ENCODE measurements around the gene F11R.
"Not testable (repeated sequence)": the region's sequence is repeated elsewhere in the genome, so short reads cannot be mapped to it uniquely, and the experiment has no call there.

F11R gene

GRCh38 chr1:160978510-160978927 lies 42.4 kb downstream of the F11R start:
- Mint-ChIP-seq H3K9me3 (no peaks in the 10 kb centered on the region), H3K4me1 (peaks cover 14% of the 10 kb centered on the region), H3K27ac (no peak overlapping the region), H3K4me3 (no peak overlapping the region), H3K27me3 (peaks cover 59% of the 10 kb centered on the region)
- ATAC-seq: no peak
- no peak for DNase-seq

- H3K4me1 Mint-ChIP-seq: peaks cover 14% of the 10 kb centered on the region
- H3K27me3 Mint-ChIP-seq: peaks cover 28% of the 10 kb centered on the region
Observed at GRCh38 chr1:160975026-160975425, 45.9 kb downstream of the F11R start.

DNA sequence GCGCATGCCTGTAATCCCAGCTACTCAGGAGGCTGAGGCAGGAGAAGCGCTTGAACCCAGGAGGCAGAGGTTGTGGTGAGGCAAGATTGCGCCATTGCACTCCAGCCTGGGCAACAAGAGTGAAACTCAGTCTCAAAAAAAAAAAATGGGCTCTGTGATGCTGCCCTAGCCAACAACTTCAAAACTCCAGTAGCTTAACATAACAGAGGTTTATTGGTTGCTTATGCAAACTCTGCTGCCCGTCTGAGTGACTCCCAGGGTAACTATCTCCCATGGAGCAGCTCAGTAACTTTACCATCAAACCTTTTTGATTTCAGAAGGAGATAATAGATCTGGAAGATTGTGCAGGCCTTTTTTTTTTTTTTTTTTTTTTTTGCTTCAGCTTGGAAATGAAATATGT lies 47.5 kb downstream of the F11R start:
- H3K9me3 Mint-ChIP-seq: no peaks in the 10 kb centered on the region
- no peak overlapping the region for H3K27ac Mint-ChIP-seq
- DNase-seq (no peak), ATAC-seq (no peak)
- peaks cover 14% of the 10 kb centered on the region for H3K4me1 Mint-ChIP-seq
- peaks cover 19% of the 10 kb centered on the region for H3K27me3 Mint-ChIP-seq
- no peak overlapping the region for H3K4me3 Mint-ChIP-seq

More at GRCh38 chr1:160975026-160975425, 45.9 kb downstream of the F11R start:
- Mint-ChIP-seq H3K4me3 (no peak overlapping the region), H3K27ac (no peak overlapping the region), H3K9me3 (no peaks in the 10 kb centered on the region)
- ATAC-seq (no peak), DNase-seq (no peak)

DNA sequence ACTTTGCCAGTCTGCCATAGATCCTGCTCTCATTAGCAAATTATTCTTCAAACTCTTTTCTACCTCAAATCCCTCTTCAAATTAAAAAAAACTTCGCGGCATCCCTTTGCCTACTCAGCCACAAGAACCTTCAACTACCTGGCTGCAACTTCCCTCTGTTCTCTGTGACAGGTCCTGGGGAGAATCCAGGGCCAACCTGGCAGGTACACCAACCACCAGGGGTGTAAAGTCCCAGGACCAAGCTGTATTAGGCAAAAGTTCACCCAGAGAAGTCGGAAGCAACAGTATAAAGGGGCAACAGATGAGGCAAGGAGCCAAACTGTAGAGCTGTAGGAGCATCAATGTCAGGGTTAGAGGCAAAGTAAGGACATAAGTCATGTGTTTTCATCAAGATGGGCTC lies 48.0 kb downstream of the F11R start:
- ATAC-seq (no peak), DNase-seq (no peak)
- Mint-ChIP-seq H3K27me3 (peaks cover 17% of the 10 kb centered on the region), H3K27ac (no peak overlapping the region), H3K4me1 (peaks cover 14% of the 10 kb centered on the region), H3K4me3 (no peak overlapping the region), H3K9me3 (no peaks in the 10 kb centered on the region)

- Mint-ChIP-seq H3K4me1 (peaks cover 14% of the 10 kb centered on the region), H3K27ac (peak overlapping the region; percentile 17 to 69), H3K27me3 (peaks cover 17% of the 10 kb centered on the region), H3K4me3 (peak overlapping the region in 1 of 2 donors; percentile 53), H3K9me3 (no peaks in the 10 kb centered on the region)
- DNase-seq: peak; percentile 44 to 74
- ATAC-seq: peak; percentile 100
Observed at GRCh38 chr1:160971618-160972056, 49.3 kb downstream of the F11R start.

- Mint-ChIP-seq H3K27ac (no peak overlapping the region), H3K4me3 (no peak overlapping the region), H3K9me3 (no peaks in the 10 kb centered on the region), H3K4me1 (no peaks in the 10 kb centered on the region), H3K27me3 (no peaks in the 10 kb centered on the region)
- ATAC-seq (no peak), DNase-seq (no peak)
Observed at GRCh38 chr1:160963521-160963920, 57.4 kb downstream of the F11R start.

GRCh38 chr1:160961419-160961818 lies 59.5 kb downstream of the F11R start:
- no peak overlapping the region for H3K4me3 Mint-ChIP-seq
- DNase-seq (no peak), ATAC-seq (no peak)
- no peaks in the 10 kb centered on the region for H3K9me3 Mint-ChIP-seq
- no peaks in the 10 kb centered on the region for H3K27me3 Mint-ChIP-seq
- H3K4me1 Mint-ChIP-seq: no peaks in the 10 kb centered on the region
- H3K27ac Mint-ChIP-seq: no peak overlapping the region

DNA sequence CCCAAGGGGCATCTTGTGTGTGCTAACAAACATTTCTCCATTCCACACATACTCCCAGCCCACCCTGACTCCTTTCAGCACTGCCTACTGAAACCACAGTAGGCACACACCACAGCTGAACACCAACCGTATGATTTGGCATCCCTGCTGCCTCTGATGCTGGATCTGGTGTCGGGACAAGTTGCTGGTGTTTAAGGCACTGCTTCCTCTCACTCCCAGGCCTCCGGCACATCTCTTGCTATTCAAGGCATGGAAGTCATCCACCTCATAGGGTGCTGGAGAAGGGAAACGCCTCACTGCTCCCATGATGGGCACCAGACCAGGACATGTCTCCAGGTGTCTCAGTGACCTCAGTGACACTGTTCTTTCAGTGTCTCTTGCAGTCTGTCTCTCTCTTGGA lies 64.0 kb downstream of the F11R start:
- no peak overlapping the region for H3K27ac Mint-ChIP-seq

DNA sequence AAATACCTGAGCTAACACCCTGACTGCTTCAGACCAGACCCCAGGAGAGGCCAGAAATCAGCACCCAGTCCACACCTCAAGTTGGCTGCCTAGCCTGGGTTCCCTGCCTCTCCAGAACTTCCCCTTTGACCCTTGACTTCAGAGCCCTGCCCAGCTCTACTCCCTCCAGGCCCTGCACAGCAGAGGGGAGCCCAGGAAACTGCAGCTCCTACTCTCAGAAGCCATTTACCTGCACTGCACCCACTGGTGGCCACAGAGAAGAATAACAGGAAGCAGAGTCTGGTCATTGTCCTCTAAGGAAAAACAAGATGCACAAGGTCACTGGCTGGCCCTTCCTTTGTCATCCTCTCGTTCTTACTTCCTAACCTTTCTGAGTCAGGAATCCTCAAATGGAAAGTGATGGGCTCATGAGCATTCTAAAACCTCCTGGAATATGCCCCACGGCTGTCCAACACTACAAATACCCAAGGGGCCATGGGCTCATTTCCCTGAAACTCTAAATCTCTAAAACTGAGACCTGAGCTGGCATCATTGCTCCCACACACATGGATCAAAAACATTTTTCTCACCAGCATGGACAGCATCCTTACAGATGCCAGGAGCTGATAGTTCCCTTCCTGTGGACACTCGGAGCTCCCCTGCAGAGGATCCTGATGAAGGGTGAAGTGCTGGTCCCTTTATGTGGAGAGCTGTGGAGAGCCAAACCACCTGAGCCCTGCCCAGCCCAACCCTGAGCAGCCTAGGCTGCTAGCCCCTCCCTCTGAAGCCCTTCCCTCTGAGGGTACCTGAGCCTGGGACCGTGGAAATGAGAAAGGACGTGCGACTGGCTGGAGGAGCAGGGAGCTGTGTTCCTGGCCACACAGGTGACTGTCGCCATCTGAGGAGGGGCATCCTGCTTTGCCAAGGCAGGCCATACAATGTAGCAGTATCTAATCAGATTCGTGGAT lies 66.5 kb downstream of the F11R start, which contains the start of gene ITLN2:
TSS of gene ITLN2 (minus strand) at position 652 of the 947 bp plus-strand sequence. CDS start at position 584, 68 bp downstream.
- Mint-ChIP-seq H3K27me3 (no peaks in the 10 kb centered on the region), H3K4me3 (no peak within 1 kb of the TSS), H3K4me1 (peaks cover 17% of the 10 kb centered on the region), H3K9me3 (no peaks in the 10 kb centered on the region), H3K27ac (peak within 1 kb of the TSS in 1 of 2 donors; percentile 22)
- ATAC-seq: peak; percentile 81
- peak; percentile 42 to 58 for DNase-seq

More for the DNA sequence above, 64.0 kb downstream of the F11R start:
- DNase-seq: no peak
- no peaks in the 10 kb centered on the region for H3K9me3 Mint-ChIP-seq
- peaks cover 7% of the 10 kb centered on the region for H3K4me1 Mint-ChIP-seq
- no peaks in the 10 kb centered on the region for H3K27me3 Mint-ChIP-seq
- ATAC-seq: no peak
- no peak overlapping the region for H3K4me3 Mint-ChIP-seq

DNA sequence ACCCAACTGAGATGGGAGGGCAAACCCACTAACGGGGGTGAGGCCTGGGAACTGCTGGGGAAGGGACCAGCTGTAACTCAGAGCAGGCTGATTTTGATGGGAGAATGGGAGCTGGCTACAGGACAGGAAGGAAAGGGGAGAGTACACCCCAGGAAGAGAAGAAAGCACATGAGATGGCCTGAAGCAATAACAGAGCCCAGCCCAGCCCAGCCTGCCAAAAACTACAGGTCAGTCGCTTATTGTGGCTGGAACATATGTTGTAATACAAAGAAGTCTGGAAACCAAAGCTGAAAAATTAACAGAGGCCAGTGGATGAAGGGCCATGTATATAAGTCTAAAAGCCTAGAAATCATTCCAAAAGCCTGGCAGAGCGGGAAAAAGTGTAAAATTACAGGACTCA lies 67.9 kb downstream of the F11R start:
- Mint-ChIP-seq H3K27ac (no peak overlapping the region), H3K9me3 (no peaks in the 10 kb centered on the region), H3K4me3 (no peak overlapping the region), H3K27me3 (no peaks in the 10 kb centered on the region), H3K4me1 (peaks cover 17% of the 10 kb centered on the region)
- ATAC-seq (no peak), DNase-seq (no peak)

- Mint-ChIP-seq H3K27me3 (no peaks in the 10 kb centered on the region), H3K4me1 (peaks cover 17% of the 10 kb centered on the region), H3K27ac (no peak overlapping the region), H3K9me3 (no peaks in the 10 kb centered on the region), H3K4me3 (no peak overlapping the region)
- ATAC-seq (no peak), DNase-seq (no peak)
Observed at GRCh38 chr1:160952129-160952510, 68.8 kb downstream of the F11R start.

- Mint-ChIP-seq H3K27ac (no peak overlapping the region), H3K4me1 (peaks cover 17% of the 10 kb centered on the region)
- DNase-seq: peak; percentile 59 to 74
Observed at GRCh38 chr1:160951443-160952128, 69.4 kb downstream of the F11R start.

DNA sequence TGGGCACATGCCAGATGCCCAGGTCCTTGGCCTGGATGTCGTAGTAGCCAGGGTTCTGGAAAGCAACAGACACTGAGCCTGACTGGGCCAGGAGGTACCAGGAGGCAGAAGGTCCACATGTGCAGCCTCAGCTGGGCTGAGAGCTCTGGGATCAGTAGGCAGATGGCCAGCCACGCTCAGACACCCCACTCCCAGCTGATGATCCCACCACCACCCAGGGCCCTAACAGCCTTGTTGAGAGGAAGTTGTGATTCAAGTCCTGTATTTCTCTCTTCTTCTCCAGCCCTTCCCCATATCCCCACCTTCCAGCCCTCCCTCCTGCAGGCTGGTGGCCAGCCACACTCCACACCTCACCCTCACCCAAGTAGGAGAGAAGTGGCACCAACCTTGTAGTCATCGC lies 70.3 kb downstream of the F11R start:
- no peaks in the 10 kb centered on the region for H3K9me3 Mint-ChIP-seq
- DNase-seq: no peak
- no peaks in the 10 kb centered on the region for H3K27me3 Mint-ChIP-seq
- H3K4me1 Mint-ChIP-seq: peaks cover 17% of the 10 kb centered on the region
- no peak overlapping the region for H3K4me3 Mint-ChIP-seq
- ATAC-seq: no peak
- H3K27ac Mint-ChIP-seq: peak overlapping the region in 1 of 2 donors; percentile 12

More at GRCh38 chr1:160951443-160952128, 69.4 kb downstream of the F11R start:
- H3K27me3 Mint-ChIP-seq: no peaks in the 10 kb centered on the region
- no peak overlapping the region for H3K4me3 Mint-ChIP-seq
- H3K9me3 Mint-ChIP-seq: no peaks in the 10 kb centered on the region
- ATAC-seq: peak; percentile 93

GRCh38 chr1:160949881-160950280 lies 71.1 kb downstream of the F11R start:
- ATAC-seq (no peak), DNase-seq (no peak)
- Mint-ChIP-seq H3K27me3 (no peaks in the 10 kb centered on the region), H3K4me1 (peaks cover 17% of the 10 kb centered on the region), H3K27ac (no peak overlapping the region), H3K4me3 (no peak overlapping the region), H3K9me3 (no peaks in the 10 kb centered on the region)

DNA sequence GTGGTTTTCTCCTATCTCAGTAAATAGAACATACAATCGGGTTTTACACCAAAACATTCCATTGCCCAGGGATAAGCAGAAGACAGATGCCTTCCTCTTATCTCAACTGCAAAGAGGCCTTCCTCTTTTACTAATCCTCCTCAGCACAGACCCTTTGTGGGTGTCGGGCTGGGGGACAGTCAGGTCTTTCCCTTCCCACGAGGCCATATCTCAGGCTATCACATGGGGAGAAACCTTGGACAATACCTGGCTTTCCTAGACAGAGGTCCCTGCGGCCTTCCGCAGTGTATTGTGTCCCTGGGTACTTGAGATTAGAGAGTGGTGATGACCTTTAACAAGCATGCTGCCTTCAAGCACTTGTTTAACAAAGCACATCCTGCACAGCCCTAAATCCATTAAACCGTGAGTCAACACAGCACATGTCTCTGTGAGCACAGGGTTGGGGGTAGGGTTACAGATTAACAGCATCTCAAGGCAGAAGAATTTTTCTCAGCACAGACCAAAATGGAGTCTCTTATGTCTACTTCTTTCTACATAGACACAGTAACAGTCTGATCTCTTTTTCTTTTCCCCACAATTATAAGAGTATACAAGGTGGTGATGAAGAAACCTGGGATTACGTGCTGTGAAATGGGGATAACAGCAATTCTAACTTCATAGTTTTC lies 71.6 kb downstream of the F11R start:
- not testable (repeated sequence) for H3K4me3 Mint-ChIP-seq, H3K27ac Mint-ChIP-seq, ATAC-seq, H3K27me3 Mint-ChIP-seq, H3K9me3 Mint-ChIP-seq, DNase-seq
- peaks cover 16% of the 10 kb centered on the region for H3K4me1 Mint-ChIP-seq

Measured in stimulated activated naive CD8-positive, alpha-beta T cell treated with anti-CD3 and anti-CD28 coated beads, Interleukin-15, amount 100 ng/mL, for 72 hours (primary cell).